Skeletal muscle satellite cell (primary cell): ENCODE data around the gene RBM22. TPM values are rescaled to one million over a fixed set of nuclear protein-coding genes. Genes with fewer than 3 reads are reported as not detected.
"Not testable (repeated sequence)": the region's sequence is repeated elsewhere in the genome, so short reads cannot be mapped to it uniquely, and the experiment has no call there.

Experiments
- H3K27me3 ChIP-seq: 2 replicates; pipeline ENCODE4 v1.7.0; 2013; ENCODE audit warnings: low read length; ENCODE audit not compliant: control insufficient read depth, insufficient read depth
- H3K36me3 ChIP-seq: 2 replicates; pipeline ENCODE4 v1.7.0; 2013; ENCODE audit warnings: mild to moderate bottlenecking, control low read depth, low read length; ENCODE audit not compliant: insufficient read depth
- H3K4me1 ChIP-seq: 2 replicates; pipeline ENCODE4 v1.7.0; 2013; ENCODE audit warnings: low read length; ENCODE audit not compliant: control insufficient read depth, insufficient read depth
- H3K4me2 ChIP-seq: 2 replicates; pipeline ENCODE4 v1.7.0; 2013; ENCODE audit warnings: mild to moderate bottlenecking, low read length
- H3K4me3 ChIP-seq: 2 replicates; pipeline ENCODE4 v1.7.0; 2013; ENCODE audit warnings: low read length
- H3K9ac ChIP-seq: 2 replicates; pipeline ENCODE4 v1.7.0; 2013; ENCODE audit warnings: mild to moderate bottlenecking, low read depth, low read length, moderate library complexity
- H3K9me3 ChIP-seq: replicated peaks from 2 replicates; pipeline ENCODE4 v1.7.0; 2013; ENCODE audit warnings: mild to moderate bottlenecking, control low read depth, low read length
- total RNA-seq: library from RNA; depleted of rRNA; stranded (reverse); fragments of >200 nt; gene quantifications from 2 replicates; pipeline ENCODE4 v1.2.3, GENCODE V29; 2012; rRNA removed

RBM22 gene
- total RNA-seq: 21.4 and 25.1 TPM in 2 replicates

DNA sequence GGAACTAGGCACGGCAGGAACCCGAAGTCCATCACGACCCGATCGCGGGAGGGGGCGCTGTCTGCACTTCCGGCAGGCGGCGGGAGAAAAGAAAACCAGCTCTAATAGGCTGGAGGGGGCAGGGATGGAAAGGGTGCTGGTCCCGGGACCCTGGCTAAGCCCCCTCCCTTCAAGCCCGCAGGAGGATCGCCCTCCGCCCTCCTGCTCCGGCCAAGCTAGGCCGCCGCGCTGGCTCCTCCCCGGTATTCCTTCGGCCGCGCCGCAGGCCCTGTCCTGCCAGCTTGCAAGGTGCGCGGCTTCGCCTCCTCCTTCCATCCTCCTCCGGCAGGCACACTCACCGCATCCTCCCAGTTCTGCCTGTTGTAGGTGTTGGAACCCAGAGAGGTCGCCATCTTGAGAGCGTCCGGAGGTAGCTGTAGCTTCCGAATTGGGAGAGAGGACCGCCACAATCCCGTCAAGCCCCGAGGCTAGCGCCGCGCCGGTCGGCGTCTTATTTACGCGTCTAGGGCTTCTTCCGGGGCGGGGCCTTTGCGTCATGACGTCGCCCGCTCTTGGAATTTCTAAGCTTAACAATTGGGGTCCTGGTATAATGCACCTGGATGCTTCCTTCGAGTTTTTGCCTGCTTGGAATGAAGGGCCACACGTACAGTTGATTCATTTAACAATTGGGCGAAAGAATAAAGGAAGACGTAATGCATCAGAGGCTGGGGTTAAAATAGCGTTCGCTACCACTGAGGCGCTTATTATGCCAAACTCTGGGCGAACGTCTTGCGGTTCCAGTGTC, at the start of gene RBM22:
TSS of gene RBM22 (minus strand) at position 469 of the 784 bp plus-strand sequence. CDS start at position 392, 77 bp downstream.
- H3K9me3 ChIP-seq: no peaks in the 10 kb centered on the region
- H3K4me2 ChIP-seq: peak within 1 kb of the TSS; percentile 93

DNA sequence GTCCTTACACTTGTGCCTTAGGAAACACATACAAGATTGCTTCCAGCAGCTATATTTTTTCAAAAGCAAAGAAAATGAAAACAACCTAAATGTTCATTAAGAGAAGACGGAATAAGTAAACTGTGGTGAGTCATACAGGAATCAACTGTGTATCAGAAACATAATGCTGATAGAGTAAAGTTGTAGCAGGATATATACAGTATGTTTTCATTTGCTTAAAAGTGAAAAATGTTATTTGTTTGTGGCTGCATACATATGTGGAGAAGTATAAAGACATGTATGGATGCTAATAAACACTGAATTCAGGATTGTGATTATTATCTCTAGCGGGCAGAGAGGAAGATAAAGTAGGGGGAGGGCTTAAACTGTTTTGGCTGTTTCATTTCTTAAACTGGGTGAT, 49.6 kb upstream of the RBM22 start:
- Histone ChIP-seq H3K4me2 (no peak overlapping the region), H3K36me3 (peaks cover 50% of the 10 kb centered on the region), H3K4me1 (peaks cover 12% of the 10 kb centered on the region), H3K9me3 (no peaks in the 10 kb centered on the region), H3K9ac (no peak overlapping the region), H3K27me3 (no peaks in the 10 kb centered on the region), H3K4me3 (no peak overlapping the region)

More for the DNA sequence above, at the start of gene RBM22:
- Histone ChIP-seq H3K9ac (peak within 1 kb of the TSS; percentile 99), H3K4me1 (peaks cover 6% of the 10 kb centered on the region), H3K4me3 (peak within 1 kb of the TSS; percentile 100), H3K27me3 (no peaks in the 10 kb centered on the region), H3K36me3 (peaks cover 37% of the 10 kb centered on the region)

DNA sequence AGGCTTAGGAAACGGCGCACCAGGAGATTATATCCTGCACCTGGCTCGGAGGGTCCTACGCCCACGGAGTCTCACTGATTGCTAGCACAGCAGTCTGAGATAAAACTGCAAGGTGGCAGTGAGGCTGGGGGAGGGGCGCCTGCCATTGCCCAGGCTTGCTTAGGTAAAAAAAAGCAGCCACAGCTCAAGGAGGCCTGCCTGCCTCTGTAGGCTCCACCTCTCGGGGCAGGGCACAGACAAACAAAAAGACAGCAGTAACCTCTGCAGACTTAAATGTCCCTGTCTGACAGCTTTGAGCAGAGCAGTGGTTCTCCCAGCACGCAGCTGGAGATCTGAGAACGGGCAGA, 42.3 kb upstream of the RBM22 start:
- not testable (repeated sequence) for H3K4me1 ChIP-seq, H3K4me2 ChIP-seq, H3K27me3 ChIP-seq, H3K4me3 ChIP-seq, H3K9ac ChIP-seq, H3K9me3 ChIP-seq
- peaks cover 11% of the 10 kb centered on the region for H3K36me3 ChIP-seq

DNA sequence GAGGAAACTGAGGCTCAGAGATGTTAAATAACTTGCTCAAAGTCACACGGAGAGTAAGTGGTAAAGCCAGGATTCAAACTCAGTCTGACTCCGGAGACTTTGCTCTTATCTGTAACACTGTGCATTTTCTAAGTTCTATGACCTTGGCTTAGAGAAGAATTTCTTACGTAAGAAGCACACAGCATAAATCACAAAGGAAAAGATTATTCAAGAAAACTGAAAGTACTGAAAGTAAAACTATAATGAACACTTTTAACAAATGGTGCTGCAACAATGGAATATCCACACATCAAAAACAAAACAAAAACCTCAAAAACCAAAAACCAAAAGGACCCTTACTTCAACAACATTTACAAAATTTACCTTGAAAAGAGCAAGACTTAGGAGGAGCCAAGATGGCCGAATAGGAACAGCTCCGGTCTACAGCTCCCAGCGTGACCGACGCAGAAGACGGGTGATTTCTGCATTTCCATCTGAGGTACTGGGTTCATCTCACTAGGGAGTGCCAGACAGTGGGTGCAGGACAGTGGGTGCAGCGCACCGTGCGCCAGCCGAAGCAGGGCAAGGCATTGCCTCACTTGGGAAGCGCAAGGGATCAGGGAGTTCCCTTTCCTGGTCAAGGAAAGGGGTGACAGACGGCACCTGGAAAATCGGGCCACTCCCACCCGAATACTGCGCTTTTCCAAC, 41.7 kb upstream of the RBM22 start:
- not testable (repeated sequence) for H3K27me3 ChIP-seq, H3K4me3 ChIP-seq, H3K9me3 ChIP-seq, H3K4me2 ChIP-seq, H3K9ac ChIP-seq, H3K4me1 ChIP-seq
- peaks cover 11% of the 10 kb centered on the region for H3K36me3 ChIP-seq

DNA sequence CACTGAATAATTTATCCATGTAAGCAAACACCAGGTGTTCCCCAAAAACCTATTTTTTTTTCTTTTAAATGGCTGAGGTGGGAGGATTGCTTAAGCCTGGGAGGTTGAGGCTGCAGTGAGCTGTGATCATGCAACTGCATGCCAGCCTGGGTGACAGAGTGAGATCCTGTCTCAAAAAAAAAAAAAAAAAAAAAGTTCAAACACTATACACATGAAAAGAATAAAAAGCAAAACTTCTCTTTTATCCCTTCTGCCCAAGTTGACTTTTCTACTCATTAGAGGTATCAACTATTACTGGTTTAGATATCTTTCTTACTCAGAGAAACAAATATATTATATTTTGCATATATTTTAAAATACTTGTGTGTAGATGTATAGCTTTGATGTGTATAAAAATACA, 40.1 kb upstream of the RBM22 start:
- H3K4me1 ChIP-seq: no peaks in the 10 kb centered on the region
- peaks cover 11% of the 10 kb centered on the region for H3K36me3 ChIP-seq
- H3K9me3 ChIP-seq: no peaks in the 10 kb centered on the region
- no peak overlapping the region for H3K4me2 ChIP-seq
- H3K9ac ChIP-seq: no peak overlapping the region
- no peaks in the 10 kb centered on the region for H3K27me3 ChIP-seq
- no peak overlapping the region for H3K4me3 ChIP-seq

DNA sequence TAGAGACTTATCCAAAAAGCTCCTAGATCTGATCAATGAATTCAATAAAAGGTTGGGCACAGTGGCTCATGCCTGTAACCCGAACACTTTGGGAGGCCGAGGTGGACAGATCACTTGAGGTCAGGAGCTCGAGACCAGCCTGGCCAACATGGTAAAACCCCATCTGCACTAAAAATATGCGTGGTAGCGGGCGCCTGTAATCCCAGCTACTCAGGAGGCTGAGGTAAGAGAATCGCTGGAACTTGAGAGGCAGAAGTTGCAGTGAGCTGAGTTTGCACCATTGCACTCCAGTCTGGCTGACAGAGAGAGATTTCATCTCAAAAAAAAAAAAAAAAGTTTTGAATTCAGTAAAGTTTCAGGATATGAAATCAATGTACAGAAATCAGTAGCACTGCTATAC, 38.0 kb upstream of the RBM22 start:
- no peaks in the 10 kb centered on the region for H3K4me1 ChIP-seq
- no peak overlapping the region for H3K4me3 ChIP-seq
- H3K4me2 ChIP-seq: no peak overlapping the region
- H3K9ac ChIP-seq: no peak overlapping the region
- no peaks in the 10 kb centered on the region for H3K27me3 ChIP-seq
- peaks cover 22% of the 10 kb centered on the region for H3K36me3 ChIP-seq
- no peaks in the 10 kb centered on the region for H3K9me3 ChIP-seq

DNA sequence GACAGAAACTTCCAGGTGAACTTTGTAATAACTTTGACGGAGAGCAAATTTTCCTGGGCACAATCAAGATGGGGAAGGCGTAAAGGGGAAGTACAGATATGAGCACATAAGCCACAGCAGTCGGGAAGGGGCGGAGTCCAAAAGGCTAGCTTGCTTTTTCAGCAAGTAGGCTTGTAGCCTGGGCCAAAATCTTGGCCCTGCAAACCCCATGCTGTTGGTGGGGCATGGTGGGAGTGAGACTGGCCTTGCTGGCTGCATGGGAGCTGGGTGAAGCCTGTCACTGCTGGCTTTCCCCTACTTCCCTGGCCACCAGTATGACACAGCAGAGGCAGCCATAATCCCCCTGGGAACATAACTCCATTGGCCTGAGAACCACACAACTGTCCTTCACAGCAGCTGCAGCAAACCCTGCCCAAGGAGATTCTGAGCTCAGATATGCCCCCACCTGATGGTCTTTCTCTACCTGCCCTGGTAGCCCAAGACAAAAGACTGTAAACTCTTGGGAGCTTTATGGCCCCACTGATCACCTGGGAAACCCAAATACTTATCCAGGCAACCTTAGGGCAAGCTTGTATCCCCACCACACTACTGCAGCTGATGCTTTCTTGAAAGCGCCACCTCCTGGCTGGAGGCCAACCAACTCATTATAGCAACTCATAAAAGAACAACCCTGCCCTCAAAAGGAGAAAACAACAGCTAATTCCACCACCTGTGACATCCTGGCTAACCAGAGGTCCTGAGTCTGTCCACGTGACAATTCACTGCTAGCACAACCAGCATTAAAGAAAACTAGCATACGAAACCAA, 33.9 kb upstream of the RBM22 start:
- no peaks in the 10 kb centered on the region for H3K9me3 ChIP-seq
- peaks cover 47% of the 10 kb centered on the region for H3K36me3 ChIP-seq
- H3K4me3 ChIP-seq: no peak overlapping the region

DNA sequence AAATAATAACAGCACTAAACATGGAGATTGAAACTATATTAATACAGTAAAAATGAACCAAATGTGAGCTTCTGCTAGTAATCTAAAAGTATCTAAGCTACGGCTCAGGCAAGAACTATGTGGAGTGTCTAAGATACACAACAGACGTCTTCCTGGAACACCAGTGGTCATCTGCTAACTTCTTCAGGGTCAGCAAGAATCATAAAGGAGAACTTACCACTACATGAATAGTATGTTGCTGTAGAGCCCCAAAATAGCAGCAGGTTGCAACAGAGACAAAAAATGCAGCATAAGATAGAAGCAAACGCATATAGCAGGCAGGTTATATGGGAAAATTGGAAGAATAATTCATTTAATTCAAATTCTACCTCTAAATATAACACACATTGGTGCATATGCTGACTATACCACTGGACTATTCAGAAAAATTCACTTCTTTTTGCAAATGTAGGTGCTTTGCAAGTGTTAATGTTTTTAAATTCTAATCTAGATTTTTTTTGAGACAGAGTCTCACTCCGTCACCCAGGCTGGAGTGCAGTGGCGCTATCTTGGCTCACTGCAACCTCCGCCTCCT, 30.9 kb upstream of the RBM22 start:
- peaks cover 63% of the 10 kb centered on the region for H3K36me3 ChIP-seq
- H3K4me1 ChIP-seq: no peaks in the 10 kb centered on the region
- H3K27me3 ChIP-seq: no peaks in the 10 kb centered on the region
- no peak overlapping the region for H3K4me3 ChIP-seq
- no peak overlapping the region for H3K9ac ChIP-seq
- no peak overlapping the region for H3K4me2 ChIP-seq
- H3K9me3 ChIP-seq: no peaks in the 10 kb centered on the region

More for the DNA sequence above, 33.9 kb upstream of the RBM22 start:
- Histone ChIP-seq H3K4me2 (no peak overlapping the region), H3K27me3 (no peaks in the 10 kb centered on the region), H3K9ac (no peak overlapping the region), H3K4me1 (no peaks in the 10 kb centered on the region)

DNA sequence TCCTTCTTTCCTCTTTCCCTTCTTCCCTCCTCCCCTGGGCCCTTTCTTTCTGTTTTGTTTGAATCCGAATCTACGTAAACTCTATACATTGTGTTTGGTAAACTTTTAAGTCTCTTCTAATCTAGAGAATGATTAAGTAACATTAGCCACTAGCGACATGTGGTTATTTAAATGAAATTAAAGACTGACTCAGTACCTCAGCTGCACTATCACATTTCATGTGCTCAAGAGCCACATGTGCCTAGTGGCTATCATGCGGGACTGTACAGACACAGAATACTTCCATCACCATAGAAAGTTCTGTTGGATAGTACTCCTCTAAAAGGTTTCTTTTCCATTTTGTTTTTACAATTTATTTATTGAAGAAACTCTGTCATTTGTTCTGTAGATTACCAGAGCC, 29.0 kb upstream of the RBM22 start:
- Histone ChIP-seq H3K9ac (no peak overlapping the region), H3K4me2 (no peak overlapping the region), H3K36me3 (peaks cover 65% of the 10 kb centered on the region), H3K4me1 (no peaks in the 10 kb centered on the region), H3K9me3 (no peaks in the 10 kb centered on the region), H3K4me3 (no peak overlapping the region), H3K27me3 (no peaks in the 10 kb centered on the region)

DNA sequence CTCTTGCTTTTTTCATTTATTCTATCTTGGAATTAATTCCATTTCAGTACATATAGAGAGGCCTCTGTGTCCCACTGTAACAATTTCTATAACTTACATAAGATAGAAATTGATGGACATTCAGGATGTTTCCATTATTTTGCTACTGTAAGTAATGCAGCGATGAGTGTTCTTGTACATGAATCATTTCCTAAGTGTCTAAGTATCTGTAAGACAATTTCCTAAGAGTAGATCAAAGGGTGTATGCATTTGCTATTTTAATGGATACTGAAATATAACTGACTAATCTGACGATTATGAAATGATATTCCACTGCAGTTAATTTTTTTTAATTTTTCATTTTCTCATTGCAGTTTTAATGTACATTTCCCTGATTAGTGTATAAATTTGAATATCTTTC, 23.0 kb upstream of the RBM22 start:
- Histone ChIP-seq H3K9ac (no peak overlapping the region), H3K27me3 (no peaks in the 10 kb centered on the region), H3K9me3 (no peaks in the 10 kb centered on the region), H3K4me2 (no peak overlapping the region), H3K36me3 (peaks cover 78% of the 10 kb centered on the region), H3K4me1 (peaks cover 6% of the 10 kb centered on the region), H3K4me3 (no peak overlapping the region)

DNA sequence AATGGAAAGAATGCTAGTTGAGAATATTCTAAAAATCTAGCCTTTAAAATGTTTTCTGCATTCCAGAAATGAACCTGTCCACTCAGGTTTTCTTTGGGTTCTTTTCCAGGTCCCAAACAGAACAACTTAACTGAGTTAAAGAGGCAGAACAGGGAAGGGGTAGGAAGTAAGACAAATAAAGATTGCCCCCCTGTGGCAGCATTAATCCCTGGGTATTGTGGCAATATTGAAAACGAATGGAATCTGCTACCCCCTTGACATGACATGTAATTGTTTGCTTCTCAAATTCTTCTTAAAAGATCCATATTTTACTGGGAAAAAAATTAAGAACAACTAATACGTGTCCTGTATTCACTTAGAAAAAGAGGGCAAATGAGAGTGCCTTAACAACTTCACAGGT, 9.3 kb upstream of the RBM22 start:
- peaks cover 72% of the 10 kb centered on the region for H3K36me3 ChIP-seq

More for the DNA sequence above, 9.3 kb upstream of the RBM22 start:
- H3K4me3 ChIP-seq: no peak overlapping the region
- H3K4me2 ChIP-seq: no peak overlapping the region
- H3K9me3 ChIP-seq: no peaks in the 10 kb centered on the region
- H3K4me1 ChIP-seq: no peaks in the 10 kb centered on the region
- no peaks in the 10 kb centered on the region for H3K27me3 ChIP-seq
- no peak overlapping the region for H3K9ac ChIP-seq
